GM12891 (cell line): ENCODE data around the gene CHD9NB.

Experiments used
- PAX5 ChIP-seq: IDR thresholded peaks from 2 replicates; pipeline ENCODE4 v1.6.1; 2011; ENCODE audit warnings: low read length, moderate library complexity, mild to moderate bottlenecking; ENCODE audit not compliant: insufficient read depth, severe bottlenecking
- POLR2A ChIP-seq: IDR thresholded peaks from 2 replicates; pipeline ENCODE4 v1.6.1; 2011; ENCODE audit warnings: low read depth, low read length, control low read depth
- POLR2AphosphoS5 ChIP-seq: IDR thresholded peaks from 2 replicates; pipeline ENCODE4 v1.6.1; 2011; ENCODE audit warnings: low read depth, low read length, control low read depth
- SPI1 ChIP-seq: IDR thresholded peaks from 2 replicates; pipeline ENCODE4 v1.6.1; 2011; ENCODE audit warnings: low read depth, low read length, control low read depth
- TAF1 ChIP-seq: IDR thresholded peaks from 2 replicates; pipeline ENCODE4 v1.6.1; 2011; ENCODE audit warnings: low read depth, low read length, control low read depth

GRCh38 chr16:53034306-53034705 is 18.4 kb downstream of the CHD9NB start:
- TF ChIP-seq POLR2A (no peak), POLR2AphosphoS5 (no peak), SPI1 (no peak), TAF1 (no peak), PAX5 (no peak)
